ENCODE results near the gene TSPYL4.

The TSPYL4 gene

DNA sequence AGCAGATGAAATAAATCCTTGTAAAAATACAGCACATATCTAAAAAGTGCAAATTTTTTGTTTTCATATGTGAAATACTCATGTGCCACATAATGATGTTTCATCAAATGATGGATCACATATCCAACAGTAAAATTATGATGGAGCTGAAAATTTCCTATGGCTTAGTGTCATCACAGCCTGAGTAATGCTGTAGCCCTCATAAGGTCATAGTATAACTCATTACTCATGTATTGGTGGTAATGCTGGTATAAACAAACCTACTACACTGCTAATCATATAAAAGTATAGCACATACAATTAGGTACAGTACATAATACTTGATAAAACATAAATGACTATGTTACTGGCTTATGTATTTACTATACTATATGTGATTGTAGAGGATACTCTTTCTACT is 12.9 kb upstream of the TSPYL4 start:
- no peak for DNase-seq (ENCODE audit: low read depth, low spot score)
- TF ChIP-seq POLR2AphosphoS5 (IDR thresholded peaks at IDR 0.05; ENCODE audit: borderline replicate concordance, low read depth, low read length): no peak
- no peak for TF ChIP-seq EZH2 (IDR thresholded peaks at IDR 0.05)
- TF ChIP-seq FOXP2 (optimal IDR thresholded peaks at IDR 0.05; ENCODE audit: control extremely low read depth, extremely low read length, insufficient read depth): no peak
- 0 out of 2 replicates have a peak, but pooled peaks cover 3% of the 10 kb centered on the region for H3K36me3 ChIP-seq (ENCODE audit: insufficient read depth, low read length)
- H3K9me3 ChIP-seq (ENCODE audit: low read depth, low read length): no peaks in the 10 kb centered on the region
- H3K4me3 ChIP-seq: no peak overlapping the region
- H3K9ac ChIP-seq (ENCODE audit: insufficient read length): no peak overlapping the region
- no peak overlapping the region for H3K27ac ChIP-seq

- no peak overlapping the region for H3K4me3 ChIP-seq
- no peak overlapping the region for H3K27ac ChIP-seq
- DNase-seq (ENCODE audit: low read depth, low spot score): no peak
- H3K36me3 ChIP-seq (ENCODE audit: insufficient read depth, low read length): 0 out of 2 replicates have a peak, but pooled peaks cover 3% of the 10 kb centered on the region
- H3K9ac ChIP-seq (ENCODE audit: insufficient read length): no peak overlapping the region
- TF ChIP-seq FOXP2 (optimal IDR thresholded peaks at IDR 0.05; ENCODE audit: control extremely low read depth, extremely low read length, insufficient read depth) (no peak), EZH2 (IDR thresholded peaks at IDR 0.05) (no peak), POLR2AphosphoS5 (IDR thresholded peaks at IDR 0.05; ENCODE audit: borderline replicate concordance, low read depth, low read length) (no peak)
- H3K9me3 ChIP-seq (ENCODE audit: low read depth, low read length): no peaks in the 10 kb centered on the region
Observed at GRCh38 chr6:116265041-116265829, 11.4 kb upstream of the TSPYL4 start.

- Histone ChIP-seq H3K36me3 (ENCODE audit: insufficient read depth, low read length) (peaks cover 3% of the 10 kb centered on the region; the same call in 1 of the 2 replicates), H3K9ac (ENCODE audit: insufficient read length) (no peak overlapping the region), H3K9me3 (ENCODE audit: low read depth, low read length) (no peaks in the 10 kb centered on the region), H3K4me3 (no peak overlapping the region), H3K27ac (no peak overlapping the region)
- no peak for DNase-seq (ENCODE audit: low read depth, low spot score)
- no peak for TF ChIP-seq POLR2AphosphoS5 (IDR thresholded peaks at IDR 0.05; ENCODE audit: borderline replicate concordance, low read depth, low read length)
- TF ChIP-seq FOXP2 (optimal IDR thresholded peaks at IDR 0.05; ENCODE audit: control extremely low read depth, extremely low read length, insufficient read depth): no peak
- no peak for TF ChIP-seq EZH2 (IDR thresholded peaks at IDR 0.05)
Observed at GRCh38 chr6:116263353-116263752, 9.5 kb upstream of the TSPYL4 start.

DNA sequence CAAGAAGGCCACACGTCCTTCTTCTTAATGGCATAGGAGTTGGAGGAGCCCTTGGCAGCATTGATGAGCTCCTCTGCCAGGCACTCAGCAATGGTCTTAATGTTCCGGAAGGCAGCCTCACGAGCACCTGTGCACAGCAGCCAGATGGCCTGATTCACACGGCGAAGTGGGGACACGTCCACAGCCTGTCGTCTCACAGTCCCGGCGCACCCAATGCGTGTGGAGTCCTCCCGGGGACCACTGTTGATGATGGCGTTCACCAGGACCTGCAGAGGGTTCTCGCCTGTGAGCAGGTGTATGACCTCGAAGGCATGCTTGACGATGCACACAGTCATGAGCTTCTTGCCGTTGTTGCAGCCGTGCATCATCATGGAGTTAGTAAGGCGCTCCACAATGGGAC is 4.6 kb upstream of the TSPYL4 start:
- no peak for TF ChIP-seq FOXP2 (optimal IDR thresholded peaks at IDR 0.05; ENCODE audit: control extremely low read depth, extremely low read length, insufficient read depth)
- TF ChIP-seq EZH2 (IDR thresholded peaks at IDR 0.05): no peak
- no peak for TF ChIP-seq POLR2AphosphoS5 (IDR thresholded peaks at IDR 0.05; ENCODE audit: borderline replicate concordance, low read depth, low read length)
- H3K9me3 ChIP-seq (ENCODE audit: low read depth, low read length): no peaks in the 10 kb centered on the region

GRCh38 chr6:116256694-116257093 is 2.8 kb upstream of the TSPYL4 start:
- DNase-seq (ENCODE audit: low read depth, low spot score): no peak
- no peaks in the 10 kb centered on the region for H3K9me3 ChIP-seq (ENCODE audit: low read depth, low read length)
- H3K4me3 ChIP-seq: no peak overlapping the region
- peaks cover 8% of the 10 kb centered on the region for H3K36me3 ChIP-seq (ENCODE audit: insufficient read depth, low read length)
- no peak for TF ChIP-seq FOXP2 (optimal IDR thresholded peaks at IDR 0.05; ENCODE audit: control extremely low read depth, extremely low read length, insufficient read depth)
- no peak overlapping the region for H3K27ac ChIP-seq
- H3K9ac ChIP-seq (ENCODE audit: insufficient read length): no peak overlapping the region

More for the DNA sequence above, 4.6 kb upstream of the TSPYL4 start:
- no peak overlapping the region for H3K27ac ChIP-seq
- no peak for DNase-seq (ENCODE audit: low read depth, low spot score)
- no peak overlapping the region for H3K4me3 ChIP-seq
- H3K36me3 ChIP-seq (ENCODE audit: insufficient read depth, low read length): no peaks in the 10 kb centered on the region; the same call in 1 of the 2 replicates
- no peak overlapping the region for H3K9ac ChIP-seq (ENCODE audit: insufficient read length)

DNA sequence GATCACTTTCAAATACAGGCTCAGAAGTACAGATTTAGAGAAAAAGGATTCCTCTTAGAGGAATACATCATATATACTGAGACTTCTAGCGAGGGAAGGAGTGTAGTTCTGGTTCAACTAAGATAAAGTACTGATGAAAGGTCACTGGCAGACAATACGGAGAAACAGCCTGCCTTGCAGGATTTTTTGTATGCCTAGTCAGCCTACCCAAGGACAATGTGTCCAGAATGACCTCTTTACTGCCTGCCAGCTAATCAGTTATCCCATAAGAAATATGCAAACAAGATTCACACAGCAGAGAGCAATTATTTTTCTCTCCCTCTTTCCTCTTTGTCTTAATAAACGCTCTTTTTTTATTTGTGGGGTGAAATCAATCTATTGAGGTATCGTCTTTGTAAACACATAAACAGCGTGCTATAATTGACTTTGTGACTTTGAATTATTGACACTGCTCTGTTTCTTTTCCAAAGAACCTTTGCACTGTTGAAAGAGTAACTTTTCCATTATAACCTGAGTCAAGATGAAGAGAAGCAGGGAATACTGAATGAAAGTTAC is 1.4 kb upstream of the TSPYL4 start:
- peak overlapping the region; percentile 97 for H3K9ac ChIP-seq (ENCODE audit: insufficient read length)
- peaks cover 8% of the 10 kb centered on the region for H3K36me3 ChIP-seq (ENCODE audit: insufficient read depth, low read length)
- peak overlapping the region; percentile 85 for H3K4me3 ChIP-seq
- no peaks in the 10 kb centered on the region for H3K9me3 ChIP-seq (ENCODE audit: low read depth, low read length)
- no peak overlapping the region for H3K27ac ChIP-seq
- no peak for DNase-seq (ENCODE audit: low read depth, low spot score)
- no peak for TF ChIP-seq POLR2AphosphoS5 (IDR thresholded peaks at IDR 0.05; ENCODE audit: borderline replicate concordance, low read depth, low read length)
- no peak for TF ChIP-seq FOXP2 (optimal IDR thresholded peaks at IDR 0.05; ENCODE audit: control extremely low read depth, extremely low read length, insufficient read depth)
- no peak for TF ChIP-seq EZH2 (IDR thresholded peaks at IDR 0.05)

DNA sequence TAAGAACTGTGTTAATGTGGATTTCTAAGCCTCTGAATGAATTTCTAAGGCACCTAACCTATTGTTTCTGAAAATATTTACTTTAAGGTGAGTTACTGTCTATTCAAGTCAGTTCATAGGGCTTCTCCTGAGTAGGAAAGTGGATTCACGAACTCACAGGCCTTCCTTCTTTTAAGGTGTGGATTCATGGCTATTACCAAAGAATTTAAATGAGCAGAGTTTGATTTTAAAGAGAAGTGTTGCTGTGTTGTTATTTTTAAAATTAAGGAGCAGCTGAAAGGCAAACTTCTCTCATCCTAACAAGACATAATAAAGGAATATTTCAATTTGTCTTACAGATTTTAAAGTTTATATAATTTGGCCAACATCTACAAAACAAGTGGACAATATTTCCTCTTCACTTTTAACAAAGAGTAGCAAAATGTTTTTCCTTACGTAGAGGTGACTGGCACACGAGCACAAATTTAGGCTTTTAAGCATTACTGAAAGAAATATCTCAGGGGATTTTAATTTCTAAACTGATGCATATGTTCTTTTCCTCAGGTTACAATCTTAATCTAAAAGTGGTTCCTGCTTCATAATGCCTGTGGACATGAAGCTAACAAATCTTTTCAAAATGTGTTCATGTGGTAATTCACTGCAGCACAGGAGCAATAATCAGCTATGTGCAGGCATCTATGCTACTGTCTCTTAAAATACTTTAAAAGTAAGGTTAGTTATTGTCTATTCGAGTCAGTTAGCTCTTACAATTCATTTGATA is 602 bp upstream of the TSPYL4 start:
- H3K27ac ChIP-seq: peak overlapping the region; percentile 83
- peak overlapping the region; percentile 97 for H3K9ac ChIP-seq (ENCODE audit: insufficient read length)
- H3K4me3 ChIP-seq: peak overlapping the region; percentile 85
- H3K9me3 ChIP-seq (ENCODE audit: low read depth, low read length): no peaks in the 10 kb centered on the region
- TF ChIP-seq FOXP2 (optimal IDR thresholded peaks at IDR 0.05; ENCODE audit: control extremely low read depth, extremely low read length, insufficient read depth) (no peak), POLR2AphosphoS5 (IDR thresholded peaks at IDR 0.05; ENCODE audit: borderline replicate concordance, low read depth, low read length) (no peak), EZH2 (IDR thresholded peaks at IDR 0.05) (no peak)
- DNase-seq (ENCODE audit: low read depth, low spot score): no peak
- H3K36me3 ChIP-seq (ENCODE audit: insufficient read depth, low read length): peaks cover 8% of the 10 kb centered on the region

GRCh38 chr6:116253188-116253504 is 729 bp downstream of the TSPYL4 start:
- H3K27ac ChIP-seq: no peak overlapping the region
- DNase-seq (ENCODE audit: low read depth, low spot score): no peak
- H3K4me3 ChIP-seq: peak overlapping the region; percentile 85

More at GRCh38 chr6:116253188-116253504, 729 bp downstream of the TSPYL4 start:
- H3K9me3 ChIP-seq (ENCODE audit: low read depth, low read length): no peaks in the 10 kb centered on the region
- H3K36me3 ChIP-seq (ENCODE audit: insufficient read depth, low read length): peaks cover 8% of the 10 kb centered on the region; the same call in 1 of the 2 replicates
- TF ChIP-seq POLR2AphosphoS5 (IDR thresholded peaks at IDR 0.05; ENCODE audit: borderline replicate concordance, low read depth, low read length) (no peak), FOXP2 (optimal IDR thresholded peaks at IDR 0.05; ENCODE audit: control extremely low read depth, extremely low read length, insufficient read depth) (no peak), EZH2 (IDR thresholded peaks at IDR 0.05) (no peak)
- H3K9ac ChIP-seq (ENCODE audit: insufficient read length): peak overlapping the region; percentile 97
